ENCODE measurements around the gene CEP295NL.
"Not testable (repeated sequence)": the region's sequence is repeated elsewhere in the genome, so short reads cannot be mapped to it uniquely, and the experiment has no call there.

CEP295NL gene

GRCh38 chr17:78903101-78903779 lies at the start of gene CEP295NL:
TSS of gene CEP295NL (minus strand) at chr17:78903201. CDS start at chr17:78901828, 1,373 bp downstream.
- no peaks in the 10 kb centered on the region for H3K36me3 ChIP-seq (ENCODE audit: control insufficient read depth, insufficient read depth, low read length)
- no peak within 1 kb of the TSS for H3K4me3 ChIP-seq (ENCODE audit: low read length)
- no peaks in the 10 kb centered on the region for H3K27me3 ChIP-seq (ENCODE audit: control insufficient read depth, insufficient read depth, low read length)
- no peak within 1 kb of the TSS for H3K9ac ChIP-seq (ENCODE audit: low read length)
- peaks cover 17% of the 10 kb centered on the region for H3K4me1 ChIP-seq (ENCODE audit: control insufficient read depth, insufficient read depth, low read length)
- H3K27ac ChIP-seq (ENCODE audit: low read depth, low read length): no peak within 1 kb of the TSS

GRCh38 chr17:78952706-78953105 lies 49.7 kb upstream of the CEP295NL start:
- H3K27ac ChIP-seq (ENCODE audit: low read depth, low read length): no peak overlapping the region
- no peaks in the 10 kb centered on the region for H3K36me3 ChIP-seq (ENCODE audit: control insufficient read depth, insufficient read depth, low read length)
- no peaks in the 10 kb centered on the region for H3K4me1 ChIP-seq (ENCODE audit: control insufficient read depth, insufficient read depth, low read length)
- H3K27me3 ChIP-seq (ENCODE audit: control insufficient read depth, insufficient read depth, low read length): no peaks in the 10 kb centered on the region
- no peak overlapping the region for H3K9ac ChIP-seq (ENCODE audit: low read length)
- H3K4me3 ChIP-seq (ENCODE audit: low read length): no peak overlapping the region

GRCh38 chr17:78951967-78952551 lies 49.1 kb upstream of the CEP295NL start:
- H3K4me1 ChIP-seq (ENCODE audit: control insufficient read depth, insufficient read depth, low read length): no peaks in the 10 kb centered on the region
- no peak overlapping the region for H3K9ac ChIP-seq (ENCODE audit: low read length)
- no peak overlapping the region for H3K4me3 ChIP-seq (ENCODE audit: low read length)
- H3K36me3 ChIP-seq (ENCODE audit: control insufficient read depth, insufficient read depth, low read length): no peaks in the 10 kb centered on the region
- no peaks in the 10 kb centered on the region for H3K27me3 ChIP-seq (ENCODE audit: control insufficient read depth, insufficient read depth, low read length)
- peak overlapping the region; percentile 38 for H3K27ac ChIP-seq (ENCODE audit: low read depth, low read length)

GRCh38 chr17:78950870-78951269 lies 47.9 kb upstream of the CEP295NL start:
- no peaks in the 10 kb centered on the region for H3K36me3 ChIP-seq (ENCODE audit: control insufficient read depth, insufficient read depth, low read length)
- no peaks in the 10 kb centered on the region for H3K27me3 ChIP-seq (ENCODE audit: control insufficient read depth, insufficient read depth, low read length)
- no peak overlapping the region for H3K9ac ChIP-seq (ENCODE audit: low read length)
- no peak overlapping the region for H3K27ac ChIP-seq (ENCODE audit: low read depth, low read length)
- H3K4me1 ChIP-seq (ENCODE audit: control insufficient read depth, insufficient read depth, low read length): no peaks in the 10 kb centered on the region
- H3K4me3 ChIP-seq (ENCODE audit: low read length): no peak overlapping the region

GRCh38 chr17:78947235-78948149 lies 44.5 kb upstream of the CEP295NL start:
- Histone ChIP-seq H3K27ac (ENCODE audit: low read depth, low read length) (no peak overlapping the region), H3K27me3 (ENCODE audit: control insufficient read depth, insufficient read depth, low read length) (no peaks in the 10 kb centered on the region), H3K4me1 (ENCODE audit: control insufficient read depth, insufficient read depth, low read length) (no peaks in the 10 kb centered on the region), H3K9ac (ENCODE audit: low read length) (no peak overlapping the region), H3K36me3 (ENCODE audit: control insufficient read depth, insufficient read depth, low read length) (no peaks in the 10 kb centered on the region), H3K4me3 (ENCODE audit: low read length) (no peak overlapping the region)

- Histone ChIP-seq H3K4me3 (ENCODE audit: low read length) (no peak overlapping the region), H3K27ac (ENCODE audit: low read depth, low read length) (no peak overlapping the region), H3K27me3 (ENCODE audit: control insufficient read depth, insufficient read depth, low read length) (no peaks in the 10 kb centered on the region), H3K4me1 (ENCODE audit: control insufficient read depth, insufficient read depth, low read length) (no peaks in the 10 kb centered on the region), H3K9ac (ENCODE audit: low read length) (no peak overlapping the region), H3K36me3 (ENCODE audit: control insufficient read depth, insufficient read depth, low read length) (no peaks in the 10 kb centered on the region)
Measured at GRCh38 chr17:78946631-78947030, 43.6 kb upstream of the CEP295NL start.

- no peaks in the 10 kb centered on the region for H3K4me1 ChIP-seq (ENCODE audit: control insufficient read depth, insufficient read depth, low read length)
- H3K4me3 ChIP-seq (ENCODE audit: low read length): no peak overlapping the region
- no peak overlapping the region for H3K9ac ChIP-seq (ENCODE audit: low read length)
- no peak overlapping the region for H3K27ac ChIP-seq (ENCODE audit: low read depth, low read length)
- no peaks in the 10 kb centered on the region for H3K27me3 ChIP-seq (ENCODE audit: control insufficient read depth, insufficient read depth, low read length)
- no peaks in the 10 kb centered on the region for H3K36me3 ChIP-seq (ENCODE audit: control insufficient read depth, insufficient read depth, low read length)
Measured at GRCh38 chr17:78946131-78946530, 43.1 kb upstream of the CEP295NL start.

GRCh38 chr17:78945455-78945854 lies 42.5 kb upstream of the CEP295NL start:
- not testable (repeated sequence) for H3K9ac ChIP-seq (ENCODE audit: low read length); H3K4me1 ChIP-seq (ENCODE audit: control insufficient read depth, insufficient read depth, low read length); H3K27ac ChIP-seq (ENCODE audit: low read depth, low read length)

GRCh38 chr17:78944956-78945355 lies 42.0 kb upstream of the CEP295NL start:
- H3K4me1 ChIP-seq (ENCODE audit: control insufficient read depth, insufficient read depth, low read length): no peaks in the 10 kb centered on the region
- no peaks in the 10 kb centered on the region for H3K36me3 ChIP-seq (ENCODE audit: control insufficient read depth, insufficient read depth, low read length)
- H3K27me3 ChIP-seq (ENCODE audit: control insufficient read depth, insufficient read depth, low read length): no peaks in the 10 kb centered on the region
- no peak overlapping the region for H3K4me3 ChIP-seq (ENCODE audit: low read length)
- no peak overlapping the region for H3K9ac ChIP-seq (ENCODE audit: low read length)
- H3K27ac ChIP-seq (ENCODE audit: low read depth, low read length): no peak overlapping the region

More at GRCh38 chr17:78945455-78945854, 42.5 kb upstream of the CEP295NL start:
- not testable (repeated sequence) for H3K27me3 ChIP-seq (ENCODE audit: control insufficient read depth, insufficient read depth, low read length); H3K4me3 ChIP-seq (ENCODE audit: low read length); H3K36me3 ChIP-seq (ENCODE audit: control insufficient read depth, insufficient read depth, low read length)

GRCh38 chr17:78944026-78944425 lies 41.0 kb upstream of the CEP295NL start:
- Histone ChIP-seq H3K27ac (ENCODE audit: low read depth, low read length) (no peak overlapping the region), H3K4me3 (ENCODE audit: low read length) (no peak overlapping the region), H3K27me3 (ENCODE audit: control insufficient read depth, insufficient read depth, low read length) (no peaks in the 10 kb centered on the region), H3K9ac (ENCODE audit: low read length) (no peak overlapping the region), H3K4me1 (ENCODE audit: control insufficient read depth, insufficient read depth, low read length) (no peaks in the 10 kb centered on the region), H3K36me3 (ENCODE audit: control insufficient read depth, insufficient read depth, low read length) (no peaks in the 10 kb centered on the region)

GRCh38 chr17:78940708-78941107 lies 37.7 kb upstream of the CEP295NL start:
- Histone ChIP-seq H3K27ac (ENCODE audit: low read depth, low read length) (no peak overlapping the region), H3K27me3 (ENCODE audit: control insufficient read depth, insufficient read depth, low read length) (no peaks in the 10 kb centered on the region), H3K4me1 (ENCODE audit: control insufficient read depth, insufficient read depth, low read length) (peaks cover 3% of the 10 kb centered on the region), H3K9ac (ENCODE audit: low read length) (no peak overlapping the region), H3K4me3 (ENCODE audit: low read length) (no peak overlapping the region), H3K36me3 (ENCODE audit: control insufficient read depth, insufficient read depth, low read length) (no peaks in the 10 kb centered on the region)

GRCh38 chr17:78940258-78940657 lies 37.3 kb upstream of the CEP295NL start:
- Histone ChIP-seq H3K36me3 (ENCODE audit: control insufficient read depth, insufficient read depth, low read length) (no peaks in the 10 kb centered on the region), H3K27me3 (ENCODE audit: control insufficient read depth, insufficient read depth, low read length) (no peaks in the 10 kb centered on the region)

More at GRCh38 chr17:78940258-78940657, 37.3 kb upstream of the CEP295NL start:
- Histone ChIP-seq H3K4me3 (ENCODE audit: low read length) (no peak overlapping the region), H3K27ac (ENCODE audit: low read depth, low read length) (no peak overlapping the region), H3K4me1 (ENCODE audit: control insufficient read depth, insufficient read depth, low read length) (peaks cover 6% of the 10 kb centered on the region), H3K9ac (ENCODE audit: low read length) (no peak overlapping the region)

All from rectal smooth muscle tissue (tissue), 1 donor.